Measurements from ENCODE around the gene RAC2. TPM values are rescaled to one million over a fixed set of nuclear protein-coding genes. Genes with fewer than 3 reads are reported as not detected.

RAC2 gene
- total and polyA plus RNA-seq, 2 of the 8 experiments (the other 6 are each of a cell fraction or from before 2014, with no cell fraction given) = 2.3 to 4.3 TPM

- no peaks in the 10 kb centered on the region for H3K27me3 ChIP-seq (replicated peaks in 1 of 4; ENCODE audit: control insufficient read depth in 3 of 4, extremely low read depth in 1 of 4, insufficient read depth in 3 of 4, low read length in 3 of 4)
- no peaks in the 10 kb centered on the region for H4K20me1 ChIP-seq (replicated peaks in 1 of 2; ENCODE audit: control insufficient read depth in 1 of 2, insufficient read depth in 2 of 2, low read length in 2 of 2)
- POLR2A ChIA-PET (ENCODE audit: partially characterized antibody) = no interaction called here
- 84% methylated on average over 8 of the region's 8 CpGs; no CpG with 5 or more reads in 1 of the 2 experiments for WGBS, 2 experiments (ENCODE audit: extremely low coverage in 1 of 2, insufficient coverage in 1 of 2, insufficient read length in 1 of 2, insufficient replicate concordance in 2 of 2, low coverage in 1 of 2, low lambda C conversion rate in 2 of 2, missing lambda C conversion rate in 1 of 2)
- H3K79me1 ChIP-seq (ENCODE audit: low read depth, low read length) = no peaks in the 10 kb centered on the region
- H2BK15ac ChIP-seq (ENCODE audit: low read length) = no peak overlapping the region
- H3K9ac ChIP-seq (replicated peaks in 1 of 4; ENCODE audit: extremely low read depth in 1 of 4, low read depth in 3 of 4, low read length in 3 of 4) = no peak overlapping the region
- FAIRE-seq = no peak
- H3K4me1 ChIP-seq (replicated peaks in 1 of 4; ENCODE audit: control insufficient read depth in 3 of 4, insufficient read depth in 4 of 4, low read length in 3 of 4) = no peaks in the 10 kb centered on the region
- no peak overlapping the region for H4K8ac ChIP-seq (ENCODE audit: extremely low read depth, insufficient read depth, low read length)
- no peak overlapping the region for H4K5ac ChIP-seq (ENCODE audit: insufficient read length, low read depth, low read length)
- no peak overlapping the region for H3K56ac ChIP-seq (replicated peaks; ENCODE audit: insufficient read length, low read depth, low read length)
- no peak overlapping the region for H2AFZ ChIP-seq (ENCODE audit: low read length)
- H3K18ac ChIP-seq (ENCODE audit: extremely low read depth, low read length) = no peak overlapping the region
- H3K9me3 ChIP-seq (ENCODE audit: insufficient read depth in 2 of 2, low read depth in 1 of 2, low read length in 1 of 2) = no peaks in the 10 kb centered on the region; a peak in 1 of 4 replicates
- H3K79me2 ChIP-seq (ENCODE audit: control insufficient read depth in 1 of 2, insufficient read depth in 2 of 2, low read length in 2 of 2) = no peaks in the 10 kb centered on the region
- no peak overlapping the region for H3K4ac ChIP-seq (replicated peaks; ENCODE audit: insufficient read length, low read depth, low read length)
- peaks cover 2% of the 10 kb centered on the region; the same call in 1 of the 2 replicates for H3K23me2 ChIP-seq (ENCODE audit: low read depth, low read length)
- no peak for DNase-seq (ENCODE audit: low read depth in 1 of 2, low spot score in 2 of 2)
- H3K23ac ChIP-seq (ENCODE audit: insufficient read length) = no peak overlapping the region
- H3K36me3 ChIP-seq (ENCODE audit: control insufficient read depth in 2 of 4, insufficient read depth in 4 of 4, low read length in 3 of 4) = no peaks in the 10 kb centered on the region
- no peak overlapping the region for H4K91ac ChIP-seq (replicated peaks; ENCODE audit: insufficient read length, low read length)
- no peak overlapping the region for H2AK5ac ChIP-seq (ENCODE audit: low read depth, low read length)
- no peak overlapping the region for H3K14ac ChIP-seq (ENCODE audit: insufficient read length)
- no peak overlapping the region for H2BK20ac ChIP-seq (ENCODE audit: low read length)
- no peak overlapping the region for H3K4me2 ChIP-seq (ENCODE audit: insufficient read depth in 1 of 2, low read depth in 2 of 2, low read length in 2 of 2)
- H3K27ac ChIP-seq (ENCODE audit: low read depth, low read length) = no peak overlapping the region
- no peak overlapping the region for H2BK12ac ChIP-seq (ENCODE audit: low read depth, low read length)
- H2BK5ac ChIP-seq (ENCODE audit: low read depth, low read length) = no peak overlapping the region
- CTCF ChIA-PET (ENCODE audit: partially characterized antibody) = interaction anchor here (1.0 to 2.4 kb wide), 3 partner anchors 22 to 38 kb away, joined by 4 to 6 read pairs (median 4); no protein-coding TSS in a partner anchor
- H3K4me3 ChIP-seq (ENCODE audit: extremely low read depth in 1 of 4, insufficient read depth in 2 of 4, low read depth in 3 of 4, low read length in 4 of 4) = no peak overlapping the region
- H2BK120ac ChIP-seq (replicated peaks; ENCODE audit: low read depth, low read length) = no peak overlapping the region
- TF ChIP-seq SAP30 (IDR thresholded peaks at IDR 0.05; ENCODE audit: insufficient read depth, insufficient replicate concordance, low read length) (no peak), CHD2 (IDR thresholded peaks at IDR 0.05; ENCODE audit: low read length) (no peak), HDAC2 (IDR thresholded peaks at IDR 0.05; ENCODE audit: borderline replicate concordance in 1 of 2, low read depth in 2 of 2, low read length in 2 of 2) (no peak), KDM5A (IDR thresholded peaks at IDR 0.05; ENCODE audit: low read length) (no peak), EGR1 (IDR thresholded peaks at IDR 0.05; ENCODE audit: borderline replicate concordance, low read depth, low read length) (no peak), GTF2F1 (IDR thresholded peaks at IDR 0.05; ENCODE audit: borderline replicate concordance, low read depth, low read length) (no peak), SP1 (IDR thresholded peaks at IDR 0.05; ENCODE audit: low read depth, low read length) (no peak), RNF2 (IDR thresholded peaks at IDR 0.05; ENCODE audit: borderline replicate concordance, low read depth, low read length, missing control alignments, poor library complexity, severe bottlenecking) (no peak)
- TF ChIP-seq, protein P1, sequence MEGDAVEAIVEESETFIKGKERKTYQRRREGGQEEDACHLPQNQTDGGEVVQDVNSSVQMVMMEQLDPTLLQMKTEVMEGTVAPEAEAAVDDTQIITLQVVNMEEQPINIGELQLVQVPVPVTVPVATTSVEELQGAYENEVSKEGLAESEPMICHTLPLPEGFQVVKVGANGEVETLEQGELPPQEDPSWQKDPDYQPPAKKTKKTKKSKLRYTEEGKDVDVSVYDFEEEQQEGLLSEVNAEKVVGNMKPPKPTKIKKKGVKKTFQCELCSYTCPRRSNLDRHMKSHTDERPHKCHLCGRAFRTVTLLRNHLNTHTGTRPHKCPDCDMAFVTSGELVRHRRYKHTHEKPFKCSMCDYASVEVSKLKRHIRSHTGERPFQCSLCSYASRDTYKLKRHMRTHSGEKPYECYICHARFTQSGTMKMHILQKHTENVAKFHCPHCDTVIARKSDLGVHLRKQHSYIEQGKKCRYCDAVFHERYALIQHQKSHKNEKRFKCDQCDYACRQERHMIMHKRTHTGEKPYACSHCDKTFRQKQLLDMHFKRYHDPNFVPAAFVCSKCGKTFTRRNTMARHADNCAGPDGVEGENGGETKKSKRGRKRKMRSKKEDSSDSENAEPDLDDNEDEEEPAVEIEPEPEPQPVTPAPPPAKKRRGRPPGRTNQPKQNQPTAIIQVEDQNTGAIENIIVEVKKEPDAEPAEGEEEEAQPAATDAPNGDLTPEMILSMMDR (IDR thresholded peaks at IDR 0.05; ENCODE audit: control extremely low read depth in 1 of 3, insufficient read depth in 1 of 3, low read depth in 1 of 3, low read length in 3 of 3) = no peak
Measured at GRCh38 chr22:37222440-37222971, 21.6 kb downstream of the RAC2 start.
